Memory B cell (primary cell): ENCODE results near the gene RTCB.
A peak's percentile ranks its signal among the peaks of the same experiment; 100 is the strongest.

Experiments used
- ATAC-seq: fragments of 150-1000 bp; cut with Tn5 transposase; 2 replicates; pipeline ENCODE4 v1.10.0; 2021; ENCODE audit warnings: low read depth, mild to moderate bottlenecking, moderate library complexity
- DNase-seq, 2 donors: peaks; one replicate each; pipeline ENCODE4 v3.0.0; 2022; ENCODE audit warnings: low spot score in 2 of 2
- H3K27ac Mint-ChIP-seq: one replicate; pipeline ENCODE4 v1.8.0; 2022; ENCODE audit warnings: mild to moderate bottlenecking, moderate library complexity, mixed read lengths
- H3K27me3 Mint-ChIP-seq: one replicate; pipeline ENCODE4 v1.8.0; 2022; ENCODE audit warnings: mixed read lengths
- H3K36me3 Mint-ChIP-seq: one replicate; pipeline ENCODE4 v1.8.0; 2022; ENCODE audit warnings: mild to moderate bottlenecking, mixed read lengths
- H3K4me1 Mint-ChIP-seq: one replicate; pipeline ENCODE4 v1.8.0; 2022; ENCODE audit warnings: mixed read lengths
- H3K4me3 Mint-ChIP-seq: one replicate; pipeline ENCODE4 v1.8.0; 2022; ENCODE audit warnings: mild to moderate bottlenecking, moderate library complexity, mixed read lengths
- H3K9me3 Mint-ChIP-seq: one replicate; pipeline ENCODE4 v1.8.0; 2022; ENCODE audit warnings: mixed read lengths

RTCB gene

DNA sequence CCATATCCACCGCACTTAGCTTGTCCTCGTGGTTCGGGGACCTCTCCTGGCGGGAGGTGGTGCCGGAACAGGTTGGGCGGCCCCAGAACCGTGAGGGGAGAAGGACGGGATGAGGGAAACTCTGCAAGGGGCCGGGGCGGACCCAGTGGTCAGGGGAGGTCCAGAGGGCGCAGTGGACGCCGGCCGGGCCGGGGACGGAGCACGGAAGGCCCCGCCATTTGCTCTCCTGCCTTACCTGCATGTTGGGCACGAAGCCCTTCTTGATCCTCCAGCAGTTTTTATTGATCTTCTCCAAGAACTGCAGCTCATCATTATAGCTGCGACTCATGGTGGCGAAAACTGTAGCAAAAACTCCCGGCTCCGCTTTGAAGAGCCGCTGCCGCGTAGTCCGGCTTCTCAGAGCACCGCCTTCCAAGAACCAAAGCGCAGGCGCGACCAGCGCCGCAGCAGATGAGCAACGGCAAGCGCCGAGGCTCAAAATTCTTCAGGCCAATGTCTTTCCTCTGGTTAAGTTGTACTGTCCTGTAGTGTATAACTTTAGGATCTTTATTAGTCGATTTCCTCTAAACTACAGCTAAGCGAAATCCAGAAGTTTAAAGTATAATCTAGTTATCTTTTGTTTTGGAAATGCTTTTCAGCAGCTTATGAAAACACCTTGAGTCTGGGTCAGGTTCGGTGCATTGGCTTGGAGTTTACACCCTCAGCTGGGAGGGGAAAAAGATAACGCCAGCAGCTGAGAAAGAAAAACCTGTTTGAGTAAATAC is at the start of gene RTCB:
TSS of gene RTCB (minus strand) at position 419 of the 764 bp plus-strand sequence. CDS start at position 328, 91 bp downstream.
- peak within 1 kb of the TSS; percentile 96 for H3K27ac Mint-ChIP-seq
- peaks cover 28% of the 10 kb centered on the region for H3K4me1 Mint-ChIP-seq
- H3K4me3 Mint-ChIP-seq = peak within 1 kb of the TSS; percentile 95
- H3K36me3 Mint-ChIP-seq = peaks cover 13% of the 10 kb centered on the region
- DNase-seq (peak; percentile 90 to 96), ATAC-seq (peak; percentile 74)
- H3K27me3 Mint-ChIP-seq = peaks cover 4% of the 10 kb centered on the region
- no peaks in the 10 kb centered on the region for H3K9me3 Mint-ChIP-seq

DNA sequence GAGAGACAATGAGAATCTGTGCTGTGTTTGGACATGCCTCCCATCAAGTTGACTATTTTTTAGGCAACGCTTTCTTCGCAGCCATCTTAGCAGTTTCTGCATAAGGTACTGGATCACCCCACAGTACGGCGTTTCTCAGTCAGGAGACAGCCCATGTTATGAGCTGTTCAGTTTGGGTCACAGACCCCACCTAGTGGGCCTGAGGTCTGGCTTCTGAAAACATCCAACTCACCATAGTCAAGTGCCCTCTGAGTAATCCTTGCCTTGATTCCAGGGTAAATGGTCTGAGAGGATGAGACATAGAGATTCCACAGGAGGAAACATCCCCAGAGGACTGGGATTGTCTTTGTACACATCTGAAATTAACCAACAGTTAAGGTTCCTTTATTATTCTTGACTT is 45.0 kb upstream of the RTCB start:
- Mint-ChIP-seq H3K9me3 (no peaks in the 10 kb centered on the region), H3K36me3 (no peaks in the 10 kb centered on the region), H3K27me3 (peaks cover 35% of the 10 kb centered on the region), H3K4me1 (peaks cover 3% of the 10 kb centered on the region), H3K27ac (no peak overlapping the region), H3K4me3 (no peak overlapping the region)
- DNase-seq (no peak), ATAC-seq (no peak)

- Mint-ChIP-seq H3K27ac (no peak overlapping the region), H3K36me3 (no peaks in the 10 kb centered on the region), H3K9me3 (no peaks in the 10 kb centered on the region), H3K4me3 (no peak overlapping the region), H3K27me3 (peaks cover 7% of the 10 kb centered on the region), H3K4me1 (no peaks in the 10 kb centered on the region)
- ATAC-seq (no peak), DNase-seq (no peak)
Observed at GRCh38 chr22:32448980-32449379, 36.9 kb upstream of the RTCB start.

DNA sequence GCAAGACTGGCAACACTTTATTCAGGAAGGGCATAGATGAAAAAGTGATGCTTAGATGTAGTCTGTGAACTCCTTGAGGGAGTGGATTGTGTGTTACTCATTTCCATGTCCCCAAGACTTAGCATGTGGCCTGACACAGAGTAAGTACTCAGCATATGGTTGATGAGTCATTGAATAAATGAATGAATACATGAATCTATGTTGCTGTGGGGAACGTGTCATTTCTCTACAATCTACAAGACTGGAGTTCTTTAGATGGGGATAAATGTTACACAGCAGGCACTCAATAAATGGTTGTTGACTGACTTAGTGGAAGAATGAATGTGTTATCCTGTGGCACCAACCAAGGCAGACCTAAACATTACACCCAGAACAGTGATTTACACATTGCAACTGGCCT is 34.3 kb upstream of the RTCB start:
- no peak for ATAC-seq
- peaks cover 4% of the 10 kb centered on the region for H3K27me3 Mint-ChIP-seq
- DNase-seq = no peak
- no peak overlapping the region for H3K4me3 Mint-ChIP-seq
- no peaks in the 10 kb centered on the region for H3K9me3 Mint-ChIP-seq
- H3K4me1 Mint-ChIP-seq = no peaks in the 10 kb centered on the region
- H3K27ac Mint-ChIP-seq = peak overlapping the region; percentile 41
- no peaks in the 10 kb centered on the region for H3K36me3 Mint-ChIP-seq

DNA sequence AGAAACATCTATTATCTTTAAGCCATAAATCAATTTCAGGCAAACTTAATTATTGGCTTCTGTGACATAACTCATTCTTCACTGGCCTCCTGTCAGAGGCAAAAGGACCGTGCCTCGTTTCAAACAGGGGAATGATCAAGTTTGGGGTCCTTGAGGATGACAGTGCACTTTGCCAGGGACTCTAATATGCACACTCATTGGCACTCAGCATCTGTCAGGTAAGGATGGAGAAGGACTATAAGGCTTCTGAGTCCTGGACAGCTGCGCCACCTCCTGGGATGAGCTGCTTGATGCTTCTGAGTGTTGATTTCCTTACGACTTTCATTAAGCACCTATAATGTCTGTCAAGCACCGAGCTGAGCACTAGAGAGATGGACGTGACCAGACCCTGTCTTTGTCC is 32.0 kb upstream of the RTCB start:
- Mint-ChIP-seq H3K27ac (no peak overlapping the region), H3K27me3 (peaks cover 4% of the 10 kb centered on the region), H3K4me3 (no peak overlapping the region), H3K4me1 (no peaks in the 10 kb centered on the region), H3K36me3 (no peaks in the 10 kb centered on the region), H3K9me3 (no peaks in the 10 kb centered on the region)
- ATAC-seq = peak; percentile 42
- no peak for DNase-seq

DNA sequence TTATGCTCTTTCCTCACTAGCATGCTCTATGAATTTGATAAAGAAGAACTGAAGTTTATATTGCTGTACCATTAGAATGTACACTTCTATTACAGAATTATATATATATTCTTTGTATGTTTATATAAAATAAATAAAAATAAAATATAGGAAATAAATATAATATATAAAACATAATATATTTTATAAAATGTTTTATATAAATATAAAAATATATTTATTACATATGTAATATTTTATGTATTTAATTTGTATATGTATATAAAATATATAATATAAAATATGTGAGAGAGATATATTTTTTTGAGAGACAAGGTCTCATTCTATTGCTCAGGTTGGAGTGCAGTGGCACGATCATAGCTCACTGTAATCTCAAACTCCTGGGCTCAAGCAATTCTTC is 18.3 kb upstream of the RTCB start:
- ATAC-seq (no peak), DNase-seq (no peak)
- Mint-ChIP-seq H3K27me3 (peaks cover 10% of the 10 kb centered on the region), H3K9me3 (no peaks in the 10 kb centered on the region), H3K36me3 (no peaks in the 10 kb centered on the region), H3K4me1 (no peaks in the 10 kb centered on the region), H3K27ac (no peak overlapping the region), H3K4me3 (no peak overlapping the region)

- H3K36me3 Mint-ChIP-seq = no peaks in the 10 kb centered on the region
- DNase-seq = no peak
- no peak for ATAC-seq
- H3K27ac Mint-ChIP-seq = no peak overlapping the region
- H3K4me1 Mint-ChIP-seq = peaks cover 3% of the 10 kb centered on the region
- peaks cover 3% of the 10 kb centered on the region for H3K9me3 Mint-ChIP-seq
- H3K4me3 Mint-ChIP-seq = no peak overlapping the region
- peaks cover 19% of the 10 kb centered on the region for H3K27me3 Mint-ChIP-seq
Observed at GRCh38 chr22:32426881-32427280, 14.8 kb upstream of the RTCB start.

GRCh38 chr22:32423664-32424063 is 11.6 kb upstream of the RTCB start:
- Mint-ChIP-seq H3K9me3 (peaks cover 3% of the 10 kb centered on the region), H3K27me3 (peaks cover 22% of the 10 kb centered on the region), H3K27ac (no peak overlapping the region), H3K4me1 (peaks cover 3% of the 10 kb centered on the region), H3K4me3 (no peak overlapping the region), H3K36me3 (no peaks in the 10 kb centered on the region)
- ATAC-seq (no peak), DNase-seq (no peak)

- DNase-seq (no peak), ATAC-seq (no peak)
- Mint-ChIP-seq H3K4me3 (no peak overlapping the region), H3K9me3 (peaks cover 3% of the 10 kb centered on the region), H3K36me3 (no peaks in the 10 kb centered on the region), H3K27me3 (peaks cover 23% of the 10 kb centered on the region), H3K4me1 (peaks cover 3% of the 10 kb centered on the region), H3K27ac (no peak overlapping the region)
Observed at GRCh38 chr22:32422062-32422461, 10.0 kb upstream of the RTCB start.

DNA sequence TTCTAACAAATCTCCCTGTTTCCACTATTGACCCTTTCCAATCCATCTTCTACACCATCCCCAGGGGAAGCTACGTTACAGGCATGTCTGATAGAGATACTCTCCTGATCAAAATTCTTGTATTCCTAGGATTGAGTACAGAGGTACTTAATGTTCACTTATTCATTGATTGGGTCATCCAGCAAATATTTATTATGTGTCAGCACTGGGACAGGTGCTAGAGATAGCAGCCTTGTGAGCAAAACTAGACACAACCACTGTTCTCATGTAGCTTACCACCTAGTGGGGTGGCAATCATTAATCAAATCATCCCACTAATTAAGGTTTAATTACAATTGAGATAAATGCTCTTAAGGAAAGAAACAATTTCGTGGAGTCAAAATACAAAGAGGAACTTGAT is 9.4 kb upstream of the RTCB start:
- H3K9me3 Mint-ChIP-seq = peaks cover 3% of the 10 kb centered on the region
- no peak overlapping the region for H3K27ac Mint-ChIP-seq
- no peak for ATAC-seq
- H3K4me3 Mint-ChIP-seq = no peak overlapping the region
- no peak for DNase-seq
- peaks cover 25% of the 10 kb centered on the region for H3K27me3 Mint-ChIP-seq
- no peaks in the 10 kb centered on the region for H3K36me3 Mint-ChIP-seq
- H3K4me1 Mint-ChIP-seq = peaks cover 3% of the 10 kb centered on the region

DNA sequence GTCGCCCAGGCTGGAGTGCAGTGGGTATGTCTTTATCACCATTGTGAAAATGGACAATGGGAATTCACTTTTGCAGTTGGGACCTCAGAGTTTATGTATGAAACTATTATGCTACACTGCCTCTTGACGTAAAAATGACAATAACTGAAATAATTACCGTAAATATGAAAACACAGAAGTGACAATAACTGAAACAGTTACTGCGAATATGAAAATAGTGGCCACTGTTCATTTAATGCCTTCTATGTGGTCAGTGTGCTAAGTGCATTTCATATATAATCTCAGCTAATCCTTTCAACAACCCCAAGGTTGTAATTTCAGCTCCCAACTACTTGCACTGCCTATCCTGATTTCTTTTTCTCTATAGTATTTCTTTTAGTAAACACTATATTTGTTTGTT is 5.9 kb upstream of the RTCB start:
- Mint-ChIP-seq H3K4me1 (no peaks in the 10 kb centered on the region), H3K27me3 (peaks cover 22% of the 10 kb centered on the region), H3K27ac (no peak overlapping the region), H3K36me3 (no peaks in the 10 kb centered on the region), H3K9me3 (no peaks in the 10 kb centered on the region), H3K4me3 (no peak overlapping the region)
- DNase-seq (no peak), ATAC-seq (no peak)

DNA sequence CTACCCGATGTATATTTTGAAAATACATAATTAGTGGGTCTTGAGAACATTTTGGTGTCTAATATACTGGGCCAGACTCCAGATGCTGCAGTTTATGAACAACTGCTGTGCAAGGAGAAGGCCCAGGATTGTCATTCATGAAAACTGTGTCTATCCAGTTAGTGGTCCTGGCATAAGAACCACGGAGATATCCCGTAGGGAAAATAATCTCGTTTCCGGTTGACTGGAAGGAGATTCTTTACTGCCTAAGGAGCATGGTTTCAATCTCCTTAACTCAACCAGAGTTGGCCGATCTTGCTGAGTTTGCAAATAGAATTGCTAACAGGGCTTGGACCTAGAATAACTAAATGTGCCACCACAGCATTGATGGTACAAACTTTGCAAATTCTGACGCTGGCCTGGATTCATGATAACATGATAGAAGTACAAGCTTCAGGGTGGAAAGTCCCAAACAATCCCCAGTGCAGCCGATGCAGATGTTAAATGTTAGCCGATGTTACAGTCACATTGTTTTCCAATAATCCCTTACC is 4.6 kb upstream of the RTCB start:
- H3K4me3 Mint-ChIP-seq = no peak overlapping the region
- H3K9me3 Mint-ChIP-seq = no peaks in the 10 kb centered on the region
- no peaks in the 10 kb centered on the region for H3K36me3 Mint-ChIP-seq
- ATAC-seq (no peak), DNase-seq (no peak)
- no peak overlapping the region for H3K27ac Mint-ChIP-seq
- peaks cover 3% of the 10 kb centered on the region for H3K4me1 Mint-ChIP-seq
- peaks cover 13% of the 10 kb centered on the region for H3K27me3 Mint-ChIP-seq

GRCh38 chr22:32414191-32414590 is 2.1 kb upstream of the RTCB start:
- no peak for DNase-seq
- Mint-ChIP-seq H3K4me3 (no peak overlapping the region), H3K27ac (no peak overlapping the region)

GRCh38 chr22:32413719-32414118 is 1.7 kb upstream of the RTCB start:
- no peak overlapping the region for H3K4me3 Mint-ChIP-seq
- no peak for ATAC-seq
- H3K27ac Mint-ChIP-seq = no peak overlapping the region
- no peak for DNase-seq
- H3K27me3 Mint-ChIP-seq = peaks cover 8% of the 10 kb centered on the region
- peaks cover 5% of the 10 kb centered on the region for H3K36me3 Mint-ChIP-seq
- H3K4me1 Mint-ChIP-seq = peaks cover 16% of the 10 kb centered on the region
- H3K9me3 Mint-ChIP-seq = no peaks in the 10 kb centered on the region

More at GRCh38 chr22:32414191-32414590, 2.1 kb upstream of the RTCB start:
- Mint-ChIP-seq H3K36me3 (peaks cover 2% of the 10 kb centered on the region), H3K9me3 (no peaks in the 10 kb centered on the region), H3K4me1 (peaks cover 13% of the 10 kb centered on the region), H3K27me3 (peaks cover 8% of the 10 kb centered on the region)
- ATAC-seq = no peak

DNA sequence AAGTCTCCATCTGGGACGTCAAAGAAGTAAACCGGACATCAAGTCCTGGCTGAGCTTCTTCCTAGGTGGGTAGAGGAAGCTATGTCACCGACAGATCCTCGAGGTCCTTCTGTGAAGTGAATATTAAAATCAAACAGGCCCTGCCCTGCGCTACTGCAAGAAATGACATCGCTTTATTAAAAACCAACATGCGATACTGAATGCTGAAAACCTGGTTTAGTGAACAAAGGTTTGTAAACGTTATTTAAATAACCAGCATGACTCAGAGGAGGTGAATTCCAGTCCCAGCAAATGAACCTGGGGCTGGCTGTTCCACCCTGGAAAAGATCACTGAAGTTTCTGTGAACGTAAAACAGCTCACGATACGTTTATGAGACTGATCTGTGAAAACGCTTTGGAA is 645 bp downstream of the RTCB start:
- DNase-seq = no peak
- H3K36me3 Mint-ChIP-seq = peaks cover 13% of the 10 kb centered on the region
- peak overlapping the region; percentile 95 for H3K4me3 Mint-ChIP-seq
- H3K9me3 Mint-ChIP-seq = no peaks in the 10 kb centered on the region
- peaks cover 29% of the 10 kb centered on the region for H3K4me1 Mint-ChIP-seq
- ATAC-seq = peak; percentile 0
- peak overlapping the region; percentile 96 for H3K27ac Mint-ChIP-seq
- H3K27me3 Mint-ChIP-seq = peaks cover 2% of the 10 kb centered on the region
